GM19372 (cell line): Measurements from ENCODE around the gene RARRES1.

Experiments used
- ATAC-seq: cut with Tn5 transposase; IDR thresholded peaks from one replicate; pipeline ENCODE4 v1.9.1; 2021; ENCODE audit warnings: mild to moderate bottlenecking, low read depth, moderate library complexity; ENCODE audit not compliant: unreplicated experiment

The RARRES1 gene, protein sequence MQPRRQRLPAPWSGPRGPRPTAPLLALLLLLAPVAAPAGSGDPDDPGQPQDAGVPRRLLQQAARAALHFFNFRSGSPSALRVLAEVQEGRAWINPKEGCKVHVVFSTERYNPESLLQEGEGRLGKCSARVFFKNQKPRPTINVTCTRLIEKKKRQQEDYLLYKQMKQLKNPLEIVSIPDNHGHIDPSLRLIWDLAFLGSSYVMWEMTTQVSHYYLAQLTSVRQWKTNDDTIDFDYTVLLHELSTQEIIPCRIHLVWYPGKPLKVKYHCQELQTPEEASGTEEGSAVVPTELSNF

DNA sequence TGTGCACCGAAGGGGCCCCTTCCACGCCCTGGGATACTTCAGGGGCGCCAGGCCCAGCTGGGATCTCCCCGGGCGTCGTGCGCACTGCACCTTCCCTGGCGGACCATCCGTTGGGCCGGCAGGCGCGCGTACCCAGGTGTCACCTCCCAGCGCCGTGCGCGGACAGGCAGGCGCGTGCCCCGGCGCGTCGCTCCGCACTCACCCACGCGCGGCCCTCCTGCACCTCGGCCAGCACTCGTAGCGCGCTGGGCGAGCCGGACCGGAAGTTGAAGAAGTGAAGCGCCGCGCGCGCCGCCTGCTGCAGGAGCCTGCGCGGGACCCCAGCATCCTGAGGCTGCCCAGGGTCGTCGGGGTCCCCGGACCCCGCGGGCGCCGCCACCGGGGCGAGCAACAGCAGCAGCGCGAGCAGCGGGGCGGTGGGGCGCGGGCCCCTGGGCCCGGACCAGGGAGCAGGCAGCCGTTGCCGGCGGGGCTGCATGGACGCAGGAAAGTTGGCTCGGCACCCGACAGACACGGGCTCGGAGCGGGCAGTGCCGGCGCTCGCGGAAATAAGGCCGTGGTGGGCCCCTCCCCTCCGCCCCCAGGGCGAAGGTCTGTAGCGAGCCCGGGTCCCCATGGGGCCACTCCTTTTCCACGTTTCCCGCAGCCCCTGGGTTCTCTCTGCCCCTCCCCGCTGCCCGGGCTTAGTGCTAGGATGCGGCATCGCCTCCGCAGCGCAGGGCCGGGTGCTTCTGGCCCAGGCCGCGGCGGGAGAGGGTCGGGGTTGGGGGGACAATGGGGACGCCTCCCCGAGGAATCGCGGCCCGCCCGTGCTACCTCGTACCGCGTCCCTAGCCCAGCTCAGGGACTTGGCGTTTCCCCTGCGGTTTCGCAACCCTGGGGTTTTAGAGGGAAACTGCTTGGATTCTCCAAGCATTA, at the start of gene RARRES1:
Gene RARRES1 (minus strand): TSS at position 520 of the 918 bp plus-strand sequence. CDS start 42 bp downstream, at position 478.
- ATAC-seq = peak; percentile 92

DNA sequence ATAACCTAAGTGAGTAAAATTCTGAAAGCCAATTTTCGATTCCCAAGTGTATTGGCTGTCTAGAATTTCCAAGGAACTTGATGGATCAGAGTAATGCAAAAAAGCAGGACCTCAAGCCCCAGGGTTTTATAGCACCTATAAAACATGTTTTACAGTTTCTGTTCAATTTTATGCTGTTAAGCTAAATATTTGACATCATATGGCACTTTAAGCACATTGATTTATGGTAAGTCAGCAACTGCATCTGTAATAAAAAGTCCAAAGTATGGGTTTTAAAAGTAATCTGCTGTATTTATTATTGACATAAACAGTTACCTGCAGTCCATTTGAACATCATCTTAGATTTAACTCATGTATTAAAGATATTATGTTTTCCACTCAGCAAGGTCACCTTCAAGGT, 49.6 kb upstream of the RARRES1 start:
- no peak for ATAC-seq

DNA sequence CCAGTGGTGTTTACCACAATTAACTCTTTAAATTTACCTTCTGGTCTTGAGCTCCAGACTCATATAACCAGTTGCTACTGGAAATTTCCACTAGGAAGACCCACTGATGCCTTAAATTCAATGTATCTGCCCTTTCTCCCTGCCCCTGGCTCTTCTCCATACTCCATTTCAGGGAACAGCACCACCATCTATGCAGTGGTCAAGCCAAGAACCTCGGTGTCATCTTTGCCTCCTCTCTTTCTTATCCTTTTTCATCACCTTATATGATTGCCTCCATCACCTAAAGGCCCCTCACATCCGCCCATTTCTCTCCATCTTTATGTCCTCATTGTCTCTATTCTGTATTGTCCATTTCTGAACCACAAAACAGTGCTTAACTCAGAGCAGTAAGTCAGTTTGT, 48.9 kb upstream of the RARRES1 start:
- no peak for ATAC-seq

DNA sequence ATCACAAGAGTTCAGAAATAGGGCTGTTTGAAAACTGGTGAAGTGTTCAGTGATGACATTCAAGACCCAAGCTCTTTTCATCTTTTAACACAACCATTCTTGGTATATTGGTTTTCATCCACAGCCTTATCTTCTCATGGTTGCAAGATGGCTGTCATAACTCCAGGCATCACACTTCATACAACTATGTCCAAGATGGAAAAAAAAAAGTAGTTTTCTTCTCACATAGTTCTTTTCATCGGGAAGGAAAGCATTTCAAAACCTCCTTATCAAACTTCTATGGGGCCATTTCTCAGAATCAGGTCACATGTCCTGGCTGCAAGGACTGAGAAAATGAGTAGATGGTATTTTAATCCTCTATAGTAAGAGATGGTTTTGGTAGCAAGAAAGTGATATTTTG, 48.5 kb upstream of the RARRES1 start:
- ATAC-seq = no peak

DNA sequence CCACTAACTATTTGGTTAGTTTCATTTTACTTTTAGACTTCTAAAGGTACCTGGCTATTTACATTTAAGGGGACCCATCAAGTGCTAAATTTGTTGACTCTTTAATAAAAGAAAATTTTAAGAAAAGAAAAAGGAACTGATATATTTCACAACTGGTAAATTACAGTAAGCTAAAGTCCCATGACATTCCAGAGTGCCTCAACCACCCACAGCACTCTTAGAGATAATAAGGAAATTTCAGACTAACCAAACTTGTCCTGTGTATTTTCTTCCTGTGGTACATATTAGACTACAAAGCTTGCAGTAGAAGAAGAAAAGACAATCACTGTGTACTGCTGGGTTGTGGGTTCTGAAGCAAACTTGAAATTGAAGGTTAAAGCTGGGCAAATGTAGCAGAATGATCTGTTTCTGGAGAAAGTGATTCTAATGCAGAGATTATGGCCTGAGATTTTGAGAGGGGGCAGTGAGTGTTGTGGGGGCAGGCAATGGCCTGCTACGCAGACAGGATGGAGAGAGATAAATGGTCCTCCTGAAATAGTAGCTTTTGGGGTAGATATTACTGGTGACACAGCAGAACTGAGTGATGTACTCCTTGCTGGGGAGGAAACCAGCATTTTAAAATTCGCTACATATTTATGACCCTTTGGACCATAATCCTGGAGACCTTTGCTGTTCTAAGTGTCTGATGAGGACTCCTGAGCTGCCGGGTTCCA, 45.1 kb upstream of the RARRES1 start:
- no peak for ATAC-seq

DNA sequence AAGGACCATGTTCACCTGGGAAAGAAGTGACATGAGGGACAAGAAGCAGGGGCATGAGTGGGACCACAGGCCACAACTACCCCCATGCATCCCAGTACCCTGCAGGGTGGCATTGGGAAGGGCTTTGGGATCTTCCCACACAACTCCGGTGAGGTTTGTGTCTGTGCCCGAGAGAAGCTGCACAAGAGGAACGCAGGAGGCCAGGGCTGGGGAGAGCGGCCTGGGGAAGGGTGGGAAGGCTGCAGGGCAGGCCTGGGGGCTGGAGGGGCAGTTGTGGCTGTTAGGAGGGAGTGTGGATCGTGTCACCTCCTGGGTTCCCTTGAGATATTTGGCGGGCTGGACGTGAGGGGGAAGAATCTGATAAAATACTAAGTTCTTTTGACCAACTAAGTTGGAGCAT, 44.3 kb upstream of the RARRES1 start:
- no peak for ATAC-seq

DNA sequence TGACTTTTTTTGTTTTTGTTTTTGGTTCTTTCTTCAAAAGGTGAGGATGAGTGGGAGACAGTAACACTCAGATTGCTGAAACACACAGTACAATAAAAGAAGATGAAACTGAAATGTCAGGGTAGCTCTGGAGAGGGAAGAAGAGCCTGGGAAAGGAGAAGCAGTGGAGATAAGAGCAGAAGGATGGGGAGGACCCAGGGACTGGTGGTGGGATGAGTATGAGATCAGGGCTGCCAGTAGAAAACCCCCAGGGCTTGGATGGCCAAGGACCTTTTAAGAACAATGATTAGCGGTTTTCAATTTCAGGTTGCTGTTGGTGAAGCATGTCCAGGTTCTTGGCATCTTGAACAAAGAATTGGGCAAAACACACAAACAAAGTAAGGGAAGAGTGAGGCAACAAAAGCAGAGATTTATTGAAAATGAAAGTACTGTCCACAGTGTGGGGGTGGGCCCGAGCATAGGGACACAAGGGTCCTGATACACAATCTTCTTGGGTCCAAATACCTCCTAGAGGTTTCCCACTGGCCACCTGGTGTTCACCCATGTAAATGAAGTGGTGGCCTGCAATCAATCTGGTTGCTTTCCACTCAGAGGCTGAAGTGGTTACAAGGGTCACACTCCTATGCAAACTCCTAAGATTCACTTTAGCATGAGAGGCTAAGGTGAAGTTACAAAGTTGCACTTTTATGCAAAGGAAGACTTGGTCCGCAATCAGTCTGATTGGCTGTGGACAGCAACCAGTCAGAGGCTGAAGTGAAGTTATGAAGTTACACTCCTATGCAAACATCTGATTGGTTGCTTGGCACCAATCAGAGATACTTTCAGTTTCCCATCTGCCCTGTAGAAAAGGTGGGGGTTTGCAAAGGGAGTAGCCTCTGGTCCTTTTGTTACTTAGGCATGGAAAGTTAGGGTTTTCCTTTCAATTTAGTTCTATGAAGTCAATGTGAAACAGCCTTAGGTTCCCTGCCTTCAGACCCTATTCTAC, 43.5 kb upstream of the RARRES1 start:
- ATAC-seq = no peak

DNA sequence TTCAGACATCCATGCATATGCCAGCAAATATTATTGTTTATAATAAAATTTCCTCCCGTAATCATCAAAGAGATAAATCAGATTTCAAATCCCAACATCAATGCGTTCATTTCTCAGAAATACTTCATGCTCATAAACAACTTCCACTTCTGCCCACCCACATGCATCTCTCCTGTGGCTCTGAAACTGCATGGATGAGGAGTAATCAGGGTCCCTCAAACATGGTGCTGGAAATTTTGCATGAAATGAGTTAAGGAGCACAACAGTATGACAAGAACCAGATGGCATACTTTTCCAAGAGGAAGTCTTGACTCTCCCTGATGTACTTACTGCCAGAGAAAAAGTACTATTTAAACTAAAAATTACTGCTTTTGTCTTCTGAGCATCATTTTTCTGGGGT, 42.7 kb upstream of the RARRES1 start:
- no peak for ATAC-seq

DNA sequence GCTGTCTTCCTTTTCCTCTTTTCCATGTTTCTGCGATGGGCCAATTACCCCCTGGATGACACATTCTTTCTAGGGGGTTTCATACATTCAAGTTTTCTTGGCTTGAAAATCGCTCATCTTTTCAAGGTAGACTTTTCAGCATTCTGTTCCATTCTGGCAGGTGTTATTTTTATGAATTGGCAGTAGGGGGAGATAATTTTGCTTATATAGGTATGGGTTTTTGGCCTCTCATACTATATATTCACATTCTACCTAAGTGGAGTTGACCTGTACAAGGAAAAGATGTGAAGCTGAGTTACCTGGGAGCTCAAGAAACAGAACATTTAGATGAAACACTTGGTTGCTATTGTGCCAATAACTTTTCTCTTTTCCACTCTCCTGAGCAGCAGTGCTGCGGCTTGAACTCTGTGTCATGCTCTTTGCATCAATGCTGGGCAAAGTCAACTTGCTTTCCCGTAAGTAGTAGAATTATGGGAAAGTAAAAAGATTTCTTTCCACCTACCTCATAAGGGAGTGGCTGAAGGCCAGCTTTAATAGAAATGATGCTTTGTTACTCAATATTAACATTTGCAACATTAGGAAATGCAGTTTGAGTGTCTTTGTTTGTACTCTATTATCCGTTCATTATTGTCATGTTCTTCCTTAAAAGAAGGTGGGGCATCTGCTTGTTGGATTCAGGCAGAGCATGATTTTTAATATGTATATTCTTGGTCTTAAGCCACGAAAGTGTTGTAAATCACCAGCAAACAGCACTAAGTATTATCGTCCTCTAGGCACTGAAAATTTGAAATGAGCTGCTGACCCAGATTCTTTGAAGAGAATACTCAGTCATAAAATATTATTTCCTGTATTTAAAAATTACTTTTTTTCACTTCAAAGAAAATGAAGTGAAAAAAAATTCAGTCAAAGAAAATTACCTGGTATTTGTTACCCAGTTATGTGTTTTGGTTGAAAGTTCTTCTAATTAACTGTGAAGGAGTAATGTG, 41.9 kb upstream of the RARRES1 start:
- ATAC-seq = no peak

DNA sequence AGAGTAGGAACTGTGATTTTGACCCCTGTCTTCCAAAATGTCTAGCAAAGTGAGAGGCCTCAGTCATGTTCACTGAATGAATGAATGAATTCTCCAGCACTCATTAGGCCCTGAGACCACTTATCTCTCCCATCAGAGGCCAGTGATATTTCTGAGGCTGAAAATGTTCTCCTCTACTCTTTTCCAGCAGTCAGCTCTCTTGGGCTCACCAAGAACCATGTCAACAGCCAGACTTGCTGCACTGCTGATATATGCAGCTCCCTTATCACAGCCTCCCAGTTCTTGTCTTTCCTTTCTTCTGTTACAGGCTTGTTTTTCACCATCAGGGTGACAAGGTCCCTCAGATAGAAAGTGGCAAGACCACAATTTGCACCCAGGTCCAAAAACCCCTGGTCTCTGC, 40.9 kb upstream of the RARRES1 start:
- ATAC-seq = no peak

DNA sequence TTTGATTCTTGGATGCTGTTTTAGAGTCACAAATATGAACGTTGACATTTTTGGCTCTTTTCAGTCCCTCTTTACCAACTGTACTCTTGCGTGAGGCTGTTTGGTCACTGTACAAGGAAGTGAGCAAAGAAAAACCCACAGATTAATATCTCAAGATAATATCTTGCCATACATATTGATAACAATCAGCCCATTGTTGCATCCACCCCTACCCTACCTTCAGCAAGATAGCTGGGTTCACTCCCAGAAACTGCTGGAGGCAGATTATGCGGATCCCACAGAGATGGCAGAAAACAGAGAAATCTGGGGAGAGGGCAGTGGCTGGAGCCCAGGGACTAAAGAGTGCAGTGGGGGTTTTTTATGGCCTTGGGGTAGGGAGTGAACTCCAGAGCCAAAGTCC, 39.7 kb upstream of the RARRES1 start:
- ATAC-seq = no peak

DNA sequence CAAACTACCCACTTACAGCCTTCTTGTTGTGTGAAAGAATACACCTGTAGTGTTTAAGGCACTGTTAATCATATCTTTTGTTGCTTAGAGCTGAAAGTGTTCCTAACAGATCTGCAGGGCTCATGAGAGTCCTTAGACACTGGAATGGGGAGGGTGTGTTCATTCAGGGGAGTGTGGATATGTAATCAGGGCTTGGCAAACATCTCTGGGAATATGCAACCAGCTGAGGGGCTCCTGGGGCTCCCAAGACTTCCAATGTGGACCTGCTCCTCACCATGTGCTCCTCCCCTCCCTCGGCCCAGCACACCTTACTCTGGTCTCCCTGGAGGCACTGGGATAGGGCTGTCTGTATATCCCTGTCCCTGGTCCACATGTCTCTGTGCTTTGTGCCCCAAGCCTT, 39.3 kb upstream of the RARRES1 start:
- ATAC-seq = no peak

DNA sequence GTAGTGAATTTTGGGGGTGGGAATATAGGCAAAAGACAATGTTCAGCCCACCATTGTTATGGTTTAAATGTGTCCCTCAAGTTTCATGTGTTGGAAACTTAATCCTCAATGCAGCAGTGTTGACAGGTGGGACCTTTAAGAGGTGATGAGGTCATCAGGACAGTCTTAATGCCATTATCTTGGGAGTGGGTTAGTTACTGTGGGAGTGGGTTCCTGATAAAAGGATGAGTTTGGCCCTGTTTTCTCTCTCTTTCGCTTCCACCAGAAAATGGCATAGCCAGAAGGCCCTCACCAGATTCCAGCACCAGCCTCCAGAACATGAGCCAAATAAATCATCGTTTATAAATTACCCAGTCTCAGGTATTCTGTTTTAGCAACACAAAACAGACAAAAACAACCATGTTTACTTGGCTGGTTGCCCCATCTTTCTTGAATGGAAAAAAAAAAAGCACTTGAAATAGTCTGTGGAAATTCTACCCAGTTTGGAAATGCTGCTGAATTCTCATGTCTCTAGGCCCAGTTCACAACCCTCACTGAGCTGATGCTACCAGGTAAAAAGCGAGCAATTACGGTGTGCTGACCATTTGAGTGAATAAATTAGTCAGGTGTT, 38.6 kb upstream of the RARRES1 start:
- no peak for ATAC-seq

DNA sequence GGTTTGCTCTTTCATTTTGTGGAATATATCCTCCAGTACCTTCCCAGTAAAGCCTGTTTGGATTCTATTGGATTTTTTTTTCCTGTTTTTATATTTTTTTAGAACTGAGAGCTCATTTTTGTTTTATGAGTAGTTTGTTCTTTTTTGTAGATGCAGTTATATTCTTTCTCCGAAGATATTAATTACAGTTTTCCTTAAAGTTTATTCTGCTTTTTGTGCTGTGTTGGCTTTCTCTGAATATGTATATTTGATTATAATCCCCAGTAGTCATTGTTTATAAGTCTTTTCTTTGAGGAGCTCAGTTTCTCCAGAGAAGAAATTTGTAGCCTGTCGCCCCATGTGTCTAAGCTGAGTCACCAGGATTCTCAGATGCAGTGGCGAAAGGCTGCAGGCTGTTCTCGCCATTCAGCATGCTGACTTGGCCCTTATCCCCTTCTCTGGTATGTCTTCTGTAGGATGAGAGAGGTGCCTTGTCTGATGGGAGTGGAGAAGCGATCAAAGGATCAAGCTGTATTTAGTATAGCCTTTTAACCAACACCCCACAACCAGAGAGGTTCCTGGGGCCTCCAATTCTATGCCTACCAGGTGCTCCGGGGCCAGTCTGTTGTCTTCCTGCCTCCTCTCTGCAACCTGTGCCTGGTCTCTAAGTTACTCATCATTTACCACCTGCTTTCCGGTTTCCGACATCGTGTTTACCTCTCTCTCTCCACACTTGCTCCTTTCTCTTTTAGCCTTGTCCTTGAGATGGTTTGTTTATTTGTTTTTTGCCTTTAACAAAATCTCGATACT, 37.9 kb upstream of the RARRES1 start:
- no peak for ATAC-seq

DNA sequence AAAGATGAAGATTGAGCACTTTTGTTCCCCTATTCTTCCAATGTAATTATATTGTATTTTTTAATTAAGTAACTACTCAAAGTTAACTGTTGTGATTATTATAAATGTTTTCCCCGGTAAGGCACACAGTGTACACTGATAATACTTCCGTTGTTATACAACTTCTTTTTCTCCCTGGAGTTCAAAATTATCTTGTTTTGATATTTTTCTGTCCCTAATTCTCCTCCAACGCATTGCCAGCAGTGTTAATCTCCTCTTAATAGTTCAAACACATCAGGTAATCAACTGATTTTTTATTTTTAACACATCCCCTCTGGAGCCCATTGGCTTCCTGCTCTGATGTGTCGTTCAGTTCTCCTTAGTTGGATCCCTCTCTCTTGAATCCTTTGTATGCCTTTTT, 37.3 kb upstream of the RARRES1 start:
- no peak for ATAC-seq

DNA sequence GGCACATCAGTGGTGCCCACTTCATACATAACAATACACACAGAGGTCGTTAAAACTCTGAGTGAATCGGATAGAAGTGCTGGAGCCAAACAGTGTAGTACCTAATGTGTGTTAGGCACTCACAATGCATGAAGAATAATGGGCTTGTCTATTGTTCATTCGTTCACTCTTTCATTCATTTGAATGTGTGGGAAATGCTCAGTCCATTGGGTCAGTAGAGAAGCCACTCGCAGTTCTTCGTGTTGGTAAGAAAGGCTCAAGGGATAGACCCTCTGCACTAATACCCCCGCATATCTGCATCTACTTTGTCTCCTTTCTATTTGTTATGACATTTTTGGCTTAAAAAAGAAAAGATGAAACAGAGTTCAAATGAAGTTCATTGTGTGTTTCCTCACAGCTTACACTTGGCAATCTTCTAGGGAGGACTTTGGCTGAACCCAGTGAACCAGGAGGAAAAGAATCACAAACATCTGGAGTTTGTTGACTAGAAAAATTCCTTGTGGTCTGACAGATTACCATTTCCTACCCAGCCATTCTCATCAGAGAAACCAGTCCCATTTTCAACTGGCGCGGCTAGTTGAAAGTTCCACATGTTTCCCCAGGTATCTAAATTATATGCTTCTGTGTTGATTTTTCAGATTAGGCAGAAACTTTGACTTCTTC, 36.8 kb upstream of the RARRES1 start:
- ATAC-seq = no peak

DNA sequence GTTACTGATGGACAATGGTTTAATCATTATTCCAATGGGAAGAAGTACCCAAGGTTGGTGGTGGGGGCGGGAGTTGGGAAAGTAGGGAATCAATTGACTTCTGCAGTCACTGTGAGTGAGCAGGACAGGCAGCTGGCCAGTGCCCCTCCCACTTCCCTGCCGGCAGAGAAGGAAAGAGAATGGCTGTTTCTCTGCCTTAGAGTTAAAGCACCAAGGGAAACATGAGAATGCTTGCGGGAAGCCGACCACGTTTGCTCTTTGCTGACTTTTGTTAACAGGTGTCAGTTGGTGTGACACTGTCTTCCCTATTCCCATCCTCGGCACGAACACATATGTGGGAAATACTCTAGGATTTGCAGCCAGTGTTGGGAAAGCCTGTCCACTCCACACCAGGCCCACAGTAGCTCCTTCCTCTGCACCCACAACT, 36.1 kb upstream of the RARRES1 start:
- no peak for ATAC-seq
